NCI-H1436 (cell line): ENCODE results near the gene ENKUR.
"Not testable (repeated sequence)": the region's sequence is repeated elsewhere in the genome, so short reads cannot be mapped to it uniquely, and the experiment has no call there.

Experiments used
- DNase-seq: peaks from one replicate; lab custom pipeline; 2025; lab: John Stamatoyannopoulos, UW

Gene ENKUR

GRCh38 chr10:25023278-25023677 is 7.3 kb upstream of the ENKUR start:
- no peak for DNase-seq

GRCh38 chr10:25018703-25019102 is 2.7 kb upstream of the ENKUR start:
- DNase-seq = no peak

GRCh38 chr10:25017661-25018060 is 1.7 kb upstream of the ENKUR start:
- no peak for DNase-seq

GRCh38 chr10:25017154-25017590 is 1.2 kb upstream of the ENKUR start:
- no peak for DNase-seq

GRCh38 chr10:25016376-25017153 is 607 bp upstream of the ENKUR start, which contains the start of gene THNSL1:
Gene THNSL1, plus strand, starts transcription at chr10:25016612. Its CDS starts 6,612 bp downstream, at chr10:25023224.
- peak; percentile 98 for DNase-seq

- DNase-seq = no peak
Observed at GRCh38 chr10:25014579-25014978, 1.4 kb downstream of the ENKUR start.

GRCh38 chr10:25011591-25011990 is 4.4 kb downstream of the ENKUR start:
- DNase-seq = not testable (repeated sequence)

- DNase-seq = no peak
Observed at GRCh38 chr10:24998044-24998443, 17.9 kb downstream of the ENKUR start.

- no peak for DNase-seq
Observed at GRCh38 chr10:24995072-24995471, 20.9 kb downstream of the ENKUR start.

- no peak for DNase-seq
Observed at GRCh38 chr10:24993237-24993958, 22.6 kb downstream of the ENKUR start.

- DNase-seq = no peak
Observed at GRCh38 chr10:24992512-24993133, 23.3 kb downstream of the ENKUR start.

GRCh38 chr10:24991298-24991697 is 24.7 kb downstream of the ENKUR start:
- DNase-seq = no peak

- DNase-seq = no peak
Observed at GRCh38 chr10:24989867-24990266, 26.1 kb downstream of the ENKUR start.

GRCh38 chr10:24988831-24989640 is 26.9 kb downstream of the ENKUR start:
- DNase-seq = no peak

GRCh38 chr10:24984906-24985305 is 31.1 kb downstream of the ENKUR start:
- DNase-seq = no peak

- no peak for DNase-seq
Observed at GRCh38 chr10:24983946-24984345, 32.0 kb downstream of the ENKUR start.

- no peak for DNase-seq
Observed at GRCh38 chr10:24983130-24983529, 32.8 kb downstream of the ENKUR start.

- DNase-seq = no peak
Observed at GRCh38 chr10:24982319-24983112, 33.4 kb downstream of the ENKUR start.

GRCh38 chr10:24981161-24981710 is 34.7 kb downstream of the ENKUR start:
- no peak for DNase-seq

GRCh38 chr10:24979685-24980084 is 36.3 kb downstream of the ENKUR start:
- DNase-seq = no peak

- no peak for DNase-seq
Observed at GRCh38 chr10:24974976-24975375, 41.0 kb downstream of the ENKUR start.
